DMS153 treated with DMSO at 0.1 percent for 48 hours (cell line): Measurements from ENCODE around the gene CDC14A.

ENCODE experiments used
- DNase-seq: peaks from one replicate; lab custom pipeline; 2025; ENCODE audit not compliant: unreplicated experiment; lab: John Stamatoyannopoulos, UW

Gene CDC14A

GRCh38 chr1:100530880-100531487 lies 178.7 kb downstream of the CDC14A start:
- DNase-seq = no peak

- DNase-seq = no peak
Measured at GRCh38 chr1:100532645-100533044, 180.3 kb downstream of the CDC14A start.

GRCh38 chr1:100535264-100535663 lies 183.0 kb downstream of the CDC14A start:
- no peak for DNase-seq

- DNase-seq = no peak
Measured at GRCh38 chr1:100536031-100536430, 183.7 kb downstream of the CDC14A start.

- no peak for DNase-seq
Measured at GRCh38 chr1:100538913-100539835, 186.9 kb downstream of the CDC14A start.

GRCh38 chr1:100539836-100540536 lies 187.7 kb downstream of the CDC14A start:
- no peak for DNase-seq

GRCh38 chr1:100542285-100542684 lies 190.0 kb downstream of the CDC14A start:
- DNase-seq = no peak

- DNase-seq = no peak
Measured at GRCh38 chr1:100543640-100544039, 191.3 kb downstream of the CDC14A start.

GRCh38 chr1:100544791-100545190 lies 192.5 kb downstream of the CDC14A start:
- no peak for DNase-seq

GRCh38 chr1:100545855-100546254 lies 193.5 kb downstream of the CDC14A start:
- no peak for DNase-seq

GRCh38 chr1:100552031-100552430 lies 199.7 kb downstream of the CDC14A start:
- no peak for DNase-seq

- DNase-seq = no peak
Measured at GRCh38 chr1:100552922-100553321, 200.6 kb downstream of the CDC14A start.

GRCh38 chr1:100556181-100556580 lies 203.9 kb downstream of the CDC14A start:
- DNase-seq = no peak

- DNase-seq = no peak
Measured at GRCh38 chr1:100556925-100557605, 204.8 kb downstream of the CDC14A start.

- no peak for DNase-seq
Measured at GRCh38 chr1:100557606-100557953, 205.3 kb downstream of the CDC14A start.

- DNase-seq = no peak
Measured at GRCh38 chr1:100565533-100565932, 213.2 kb downstream of the CDC14A start.

- no peak for DNase-seq
Measured at GRCh38 chr1:100565937-100566699, 213.8 kb downstream of the CDC14A start.

GRCh38 chr1:100567062-100567461 lies 214.8 kb downstream of the CDC14A start:
- no peak for DNase-seq
